ENCODE measurements around the gene PLPPR5. TPM values are rescaled to one million over a fixed set of nuclear protein-coding genes. Genes with fewer than 3 reads are reported as not detected.

PLPPR5 gene
- total RNA-seq, 4 donors from 2014 or later: 0.12 to 0.13 TPM; not detected in 2

DNA sequence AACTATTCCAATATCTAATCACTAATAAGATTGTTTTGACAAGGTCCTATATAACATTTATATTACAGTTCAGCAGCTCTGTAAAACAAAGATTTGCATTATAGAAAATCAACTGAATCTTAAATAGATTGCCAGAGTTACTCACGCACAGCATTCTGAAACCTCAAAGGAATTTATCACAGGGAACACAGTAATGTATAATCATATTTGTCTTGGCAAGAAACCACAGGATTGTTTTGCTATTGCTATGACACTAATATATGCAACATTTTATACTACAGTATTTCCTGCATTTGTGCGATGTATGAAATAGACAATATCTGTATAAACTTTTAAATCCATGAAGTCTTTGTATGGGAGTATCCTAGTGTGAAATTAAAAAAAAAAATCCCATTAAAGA is 101.4 kb downstream of the PLPPR5 start:
- ATAC-seq: no peak
- TF ChIP-seq EP300 (IDR thresholded peaks at IDR 0.05) (no peak), POLR2A (IDR thresholded peaks at IDR 0.05) (no peak), POLR2AphosphoS5 (IDR thresholded peaks at IDR 0.05) (no peak)
- TF ChIP-seq, protein P1, sequence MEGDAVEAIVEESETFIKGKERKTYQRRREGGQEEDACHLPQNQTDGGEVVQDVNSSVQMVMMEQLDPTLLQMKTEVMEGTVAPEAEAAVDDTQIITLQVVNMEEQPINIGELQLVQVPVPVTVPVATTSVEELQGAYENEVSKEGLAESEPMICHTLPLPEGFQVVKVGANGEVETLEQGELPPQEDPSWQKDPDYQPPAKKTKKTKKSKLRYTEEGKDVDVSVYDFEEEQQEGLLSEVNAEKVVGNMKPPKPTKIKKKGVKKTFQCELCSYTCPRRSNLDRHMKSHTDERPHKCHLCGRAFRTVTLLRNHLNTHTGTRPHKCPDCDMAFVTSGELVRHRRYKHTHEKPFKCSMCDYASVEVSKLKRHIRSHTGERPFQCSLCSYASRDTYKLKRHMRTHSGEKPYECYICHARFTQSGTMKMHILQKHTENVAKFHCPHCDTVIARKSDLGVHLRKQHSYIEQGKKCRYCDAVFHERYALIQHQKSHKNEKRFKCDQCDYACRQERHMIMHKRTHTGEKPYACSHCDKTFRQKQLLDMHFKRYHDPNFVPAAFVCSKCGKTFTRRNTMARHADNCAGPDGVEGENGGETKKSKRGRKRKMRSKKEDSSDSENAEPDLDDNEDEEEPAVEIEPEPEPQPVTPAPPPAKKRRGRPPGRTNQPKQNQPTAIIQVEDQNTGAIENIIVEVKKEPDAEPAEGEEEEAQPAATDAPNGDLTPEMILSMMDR (IDR thresholded peaks at IDR 0.05): no peak
- Histone ChIP-seq H3K9me3 (no peaks in the 10 kb centered on the region), H3K4me1 (no peaks in the 10 kb centered on the region), H3K4me3 (no peak overlapping the region), H3K27ac (no peak overlapping the region), H3K36me3 (no peaks in the 10 kb centered on the region), H3K27me3 (no peaks in the 10 kb centered on the region)
- 16 to 19% methylated on average over 2 of the region's 2 CpGs for WGBS, 2 donors (ENCODE audit: low coverage in 1 of 2)

DNA sequence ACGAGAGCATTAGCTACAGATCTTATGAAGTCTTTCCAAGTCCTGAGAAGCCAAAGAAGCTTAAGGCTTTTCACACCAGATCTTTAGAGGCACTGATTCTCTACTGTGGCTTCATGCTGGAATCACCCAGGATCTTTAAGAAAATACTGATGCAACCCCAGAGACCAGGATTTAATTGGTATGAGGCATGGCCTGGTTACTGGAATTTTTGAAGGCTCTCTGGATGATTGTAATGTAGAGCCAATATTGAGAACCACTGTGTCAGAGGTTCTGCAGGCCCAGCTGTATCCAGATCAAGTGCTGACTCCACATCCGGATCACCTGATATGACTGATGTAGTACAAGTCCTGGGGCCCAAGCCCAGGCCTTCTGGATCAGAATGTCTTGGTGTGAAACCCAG is 105.7 kb downstream of the PLPPR5 start:
- ATAC-seq: no peak
- Histone ChIP-seq H3K4me1 (no peaks in the 10 kb centered on the region), H3K36me3 (no peaks in the 10 kb centered on the region), H3K4me3 (no peak overlapping the region), H3K27ac (no peak overlapping the region), H3K27me3 (no peaks in the 10 kb centered on the region), H3K9me3 (peaks cover 0 to 9% (median 0%) of the 10 kb centered on the region in 3 donors)
- TF ChIP-seq, protein P1 (IDR thresholded peaks at IDR 0.05): no peak
- no peak for TF ChIP-seq POLR2A (IDR thresholded peaks at IDR 0.05)
- TF ChIP-seq POLR2AphosphoS5 (IDR thresholded peaks at IDR 0.05): no peak
- TF ChIP-seq EP300 (IDR thresholded peaks at IDR 0.05): no peak
- 64% methylated on average over 2 of the region's 2 CpGs for WGBS, 2 donors (ENCODE audit: low coverage in 1 of 2)

DNA sequence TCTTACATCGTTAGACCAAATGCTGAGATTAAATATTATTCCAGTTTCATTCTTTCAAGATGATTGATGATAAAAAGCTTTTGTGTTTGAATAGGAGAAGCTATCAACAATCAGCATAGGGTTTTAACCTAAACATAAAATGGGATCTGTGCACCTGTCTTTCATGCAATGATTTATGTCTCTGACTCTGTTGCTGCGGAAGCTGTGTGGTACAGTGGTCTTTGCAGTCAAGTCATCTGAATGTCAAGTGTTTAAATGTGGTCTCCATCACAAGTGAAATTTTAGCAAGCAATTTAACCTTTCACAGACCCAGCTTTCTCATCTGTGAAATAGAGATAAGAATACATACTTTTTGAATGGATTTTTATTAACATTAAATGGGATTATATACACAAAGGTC is 107.2 kb downstream of the PLPPR5 start:
- Histone ChIP-seq H3K27me3 (no peaks in the 10 kb centered on the region), H3K4me3 (no peak overlapping the region), H3K9me3 (peaks cover 0 to 9% (median 0%) of the 10 kb centered on the region in 3 donors), H3K36me3 (no peaks in the 10 kb centered on the region), H3K4me1 (no peaks in the 10 kb centered on the region), H3K27ac (no peak overlapping the region)
- TF ChIP-seq, protein P1 (IDR thresholded peaks at IDR 0.05): no peak
- no peak for TF ChIP-seq EP300 (IDR thresholded peaks at IDR 0.05)
- TF ChIP-seq POLR2AphosphoS5 (IDR thresholded peaks at IDR 0.05): no peak
- no peak for TF ChIP-seq POLR2A (IDR thresholded peaks at IDR 0.05)
- WGBS, 2 donors (ENCODE audit: low coverage in 1 of 2): 20 to 40% methylated on average over 2 of the region's 2 CpGs
- ATAC-seq: no peak

DNA sequence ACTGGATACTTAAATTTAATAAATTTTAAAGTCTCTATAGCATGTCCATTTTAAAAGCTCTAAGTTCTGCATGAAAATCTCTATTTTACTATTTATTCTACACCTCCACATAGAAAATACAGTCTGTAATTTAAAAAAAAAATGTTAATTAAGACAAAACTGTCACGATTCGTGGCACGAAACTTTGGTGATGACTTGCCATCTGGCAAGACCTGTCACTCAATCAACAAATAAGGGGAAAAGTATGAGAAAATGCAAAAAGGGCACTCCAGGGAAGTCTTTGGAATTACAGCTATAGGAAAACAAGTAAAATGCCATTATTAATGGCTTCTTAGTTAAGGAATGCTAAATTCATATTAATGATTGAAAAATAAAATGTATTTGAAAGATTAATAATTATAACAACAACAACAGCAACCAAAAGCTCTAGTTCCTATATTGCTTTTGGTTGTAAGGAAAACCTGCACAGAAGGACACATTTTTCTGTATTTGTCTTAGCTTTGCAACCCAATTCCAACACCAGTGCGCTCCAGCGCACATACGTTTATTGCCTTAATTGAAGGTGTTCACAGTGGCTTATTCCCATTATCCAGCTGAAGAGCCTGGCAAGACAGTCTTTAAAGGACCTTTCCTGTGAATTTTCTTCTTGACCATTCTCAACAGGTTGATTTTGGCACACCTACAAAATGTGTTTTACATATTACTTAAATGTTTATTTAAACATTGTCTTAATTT is 107.8 kb downstream of the PLPPR5 start:
- Histone ChIP-seq H3K27me3 (no peaks in the 10 kb centered on the region), H3K9me3 (peaks cover 0 to 9% (median 0%) of the 10 kb centered on the region in 3 donors), H3K36me3 (no peaks in the 10 kb centered on the region), H3K4me3 (no peak overlapping the region), H3K4me1 (no peaks in the 10 kb centered on the region), H3K27ac (no peak overlapping the region)
- ATAC-seq: no peak
- WGBS, 2 donors (ENCODE audit: low coverage in 1 of 2): 83 to 90% methylated on average over 5 to 6 of the region's 6 CpGs
- TF ChIP-seq POLR2A (IDR thresholded peaks at IDR 0.05) (no peak), EP300 (IDR thresholded peaks at IDR 0.05) (no peak), POLR2AphosphoS5 (IDR thresholded peaks at IDR 0.05) (no peak)
- TF ChIP-seq, protein P1 (IDR thresholded peaks at IDR 0.05): no peak

DNA sequence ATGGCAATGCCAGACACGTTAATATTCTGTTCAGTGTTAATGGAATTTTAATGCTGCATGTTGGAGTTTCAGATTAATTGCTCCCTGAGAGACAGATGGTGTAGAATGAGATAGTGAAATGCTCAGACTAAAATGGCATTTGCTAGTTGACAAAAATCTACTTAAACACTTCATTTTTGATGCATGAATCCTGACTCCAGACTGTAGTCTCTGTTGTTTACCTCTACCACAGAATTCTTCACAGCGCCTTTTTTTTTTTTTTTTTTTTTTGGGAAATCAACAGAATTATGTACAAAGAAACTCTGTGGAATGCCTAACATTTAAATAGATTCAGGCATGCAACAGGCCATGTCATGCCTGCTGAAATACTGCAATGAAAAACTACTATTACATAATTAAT is 111.3 kb downstream of the PLPPR5 start:
- Histone ChIP-seq H3K4me1 (no peaks in the 10 kb centered on the region), H3K9me3 (peaks cover 0 to 9% (median 0%) of the 10 kb centered on the region in 3 donors), H3K27ac (no peak overlapping the region), H3K36me3 (no peaks in the 10 kb centered on the region), H3K27me3 (no peaks in the 10 kb centered on the region), H3K4me3 (no peak overlapping the region)
- TF ChIP-seq POLR2A (IDR thresholded peaks at IDR 0.05): no peak
- TF ChIP-seq EP300 (IDR thresholded peaks at IDR 0.05): no peak
- TF ChIP-seq, protein P1 (IDR thresholded peaks at IDR 0.05): no peak
- no peak for TF ChIP-seq POLR2AphosphoS5 (IDR thresholded peaks at IDR 0.05)
- ATAC-seq: no peak
- 69 to 78% methylated on average over 2 of the region's 2 CpGs for WGBS, 2 donors (ENCODE audit: low coverage in 1 of 2)

Data from gastroesophageal sphincter (tissue), 4 donors.